ENCODE measurements around the gene NPAS3. TPM values are rescaled to one million over a fixed set of nuclear protein-coding genes. Genes with fewer than 3 reads are reported as not detected.

NPAS3 gene
- total and polyA plus RNA-seq, 2 of the 8 experiments (the other 6 are each of a cell fraction or from before 2014, with no cell fraction given): 0.11 to 0.60 TPM

DNA sequence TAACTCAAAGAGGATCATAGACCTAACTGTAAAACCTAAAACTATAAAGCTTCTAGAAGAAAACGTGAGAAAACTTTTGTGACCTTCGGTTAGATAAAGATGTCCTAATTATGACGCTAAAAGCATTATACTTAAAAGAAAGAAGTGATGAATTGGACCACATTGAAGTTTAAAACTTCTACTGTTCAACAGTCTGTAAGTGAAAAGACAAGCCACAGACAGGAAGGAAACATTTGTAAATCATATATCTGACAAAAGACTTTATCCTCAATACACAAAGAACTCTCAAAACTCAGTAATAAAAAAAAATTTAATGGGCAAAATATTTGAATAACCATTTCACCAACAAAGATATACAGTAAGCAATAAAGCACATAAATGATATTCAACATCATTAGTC lies 667.9 kb downstream of the NPAS3 start (continued):
- no peak for TF ChIP-seq KDM5A (IDR thresholded peaks at IDR 0.05; ENCODE audit: low read length)

Measured in H1 (cell line).